OCI-LY1 (cell line): Measurements from ENCODE around the gene COMMD3.

Source experiments
- EZH2 ChIP-seq: fragments of 200-600 bp; sonication (generic), shearing (Covaris generic); IDR thresholded peaks from 2 replicates; pipeline ENCODE4 v1.8.0; 2017; ENCODE audit warnings: borderline replicate concordance, mixed run types, mild to moderate bottlenecking, antibody characterized with exemption, low read length, moderate library complexity, mixed read lengths
- TF ChIP-seq, protein P1 (sequence below): fragments of 200-600 bp; sonication (generic), shearing (Covaris generic); IDR thresholded peaks from 2 replicates; pipeline ENCODE4 v1.5.1; 2017; ENCODE audit warnings: mild to moderate bottlenecking, antibody characterized with exemption, low read length, moderate library complexity, mixed read lengths

DNA sequence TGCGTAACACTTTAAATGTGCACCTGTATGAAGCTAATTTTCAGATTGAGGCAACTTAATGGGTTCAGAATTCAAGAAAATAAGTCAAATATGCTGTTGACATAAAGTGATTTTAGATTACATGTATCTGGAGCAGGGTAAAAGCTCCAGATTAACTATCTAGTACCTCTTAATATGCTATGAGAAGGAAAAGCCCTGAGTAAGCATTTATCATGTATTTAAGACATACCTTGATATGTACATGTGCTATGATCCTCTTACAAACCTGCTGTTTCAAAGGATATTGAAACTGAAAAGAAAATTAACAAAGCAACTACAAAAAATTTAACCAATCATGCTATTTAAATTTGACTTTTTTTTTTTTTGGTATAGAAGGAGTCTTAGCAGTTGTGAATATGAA, 33.6 kb downstream of the COMMD3 start:
- TF ChIP-seq, protein P1, sequence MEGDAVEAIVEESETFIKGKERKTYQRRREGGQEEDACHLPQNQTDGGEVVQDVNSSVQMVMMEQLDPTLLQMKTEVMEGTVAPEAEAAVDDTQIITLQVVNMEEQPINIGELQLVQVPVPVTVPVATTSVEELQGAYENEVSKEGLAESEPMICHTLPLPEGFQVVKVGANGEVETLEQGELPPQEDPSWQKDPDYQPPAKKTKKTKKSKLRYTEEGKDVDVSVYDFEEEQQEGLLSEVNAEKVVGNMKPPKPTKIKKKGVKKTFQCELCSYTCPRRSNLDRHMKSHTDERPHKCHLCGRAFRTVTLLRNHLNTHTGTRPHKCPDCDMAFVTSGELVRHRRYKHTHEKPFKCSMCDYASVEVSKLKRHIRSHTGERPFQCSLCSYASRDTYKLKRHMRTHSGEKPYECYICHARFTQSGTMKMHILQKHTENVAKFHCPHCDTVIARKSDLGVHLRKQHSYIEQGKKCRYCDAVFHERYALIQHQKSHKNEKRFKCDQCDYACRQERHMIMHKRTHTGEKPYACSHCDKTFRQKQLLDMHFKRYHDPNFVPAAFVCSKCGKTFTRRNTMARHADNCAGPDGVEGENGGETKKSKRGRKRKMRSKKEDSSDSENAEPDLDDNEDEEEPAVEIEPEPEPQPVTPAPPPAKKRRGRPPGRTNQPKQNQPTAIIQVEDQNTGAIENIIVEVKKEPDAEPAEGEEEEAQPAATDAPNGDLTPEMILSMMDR, result no peak
- TF ChIP-seq EZH2, result no peak
